NCI-H2227 (cell line): Measurements from ENCODE around the gene APBA2.
"Not testable (repeated sequence)": the region's sequence is repeated elsewhere in the genome, so short reads cannot be mapped to it uniquely, and the experiment has no call there.

Source experiments
- DNase-seq: peaks from one replicate; lab custom pipeline; 2025; ENCODE audit not compliant: unreplicated experiment; lab: John Stamatoyannopoulos, UW

APBA2 gene

GRCh38 chr15:29032751-29033150 lies 147.0 kb downstream of the APBA2 start:
- DNase-seq, result no peak

GRCh38 chr15:29034151-29034550 lies 148.4 kb downstream of the APBA2 start:
- DNase-seq, result no peak

GRCh38 chr15:29034593-29035335 lies 149.0 kb downstream of the APBA2 start:
- DNase-seq, result no peak

GRCh38 chr15:29035336-29036285 lies 149.8 kb downstream of the APBA2 start:
- DNase-seq, result no peak

GRCh38 chr15:29037997-29038705 lies 152.4 kb downstream of the APBA2 start:
- DNase-seq, result no peak

GRCh38 chr15:29039466-29040369 lies 153.9 kb downstream of the APBA2 start:
- DNase-seq, result no peak

GRCh38 chr15:29040370-29040751 lies 154.6 kb downstream of the APBA2 start:
- no peak for DNase-seq

- DNase-seq, result peak; percentile 15
These were observed 158.1 kb downstream of the APBA2 start for GRCh38 chr15:29043736-29044502.

GRCh38 chr15:29044503-29044901 lies 158.7 kb downstream of the APBA2 start:
- no peak for DNase-seq

- not testable (repeated sequence) for DNase-seq
These were observed 159.4 kb downstream of the APBA2 start for GRCh38 chr15:29045161-29045560.

GRCh38 chr15:29045717-29046116 lies 159.9 kb downstream of the APBA2 start:
- no peak for DNase-seq

- no peak for DNase-seq
These were observed 160.6 kb downstream of the APBA2 start for GRCh38 chr15:29046281-29046810.

GRCh38 chr15:29046977-29047376 lies 161.2 kb downstream of the APBA2 start:
- no peak for DNase-seq

GRCh38 chr15:29048011-29048410 lies 162.2 kb downstream of the APBA2 start:
- no peak for DNase-seq

GRCh38 chr15:29050870-29051269 lies 165.1 kb downstream of the APBA2 start:
- no peak for DNase-seq

GRCh38 chr15:29051422-29051821 lies 165.6 kb downstream of the APBA2 start:
- no peak for DNase-seq

- DNase-seq, result no peak
These were observed 167.2 kb downstream of the APBA2 start for GRCh38 chr15:29053006-29053405.

- DNase-seq, result no peak
These were observed 167.9 kb downstream of the APBA2 start for GRCh38 chr15:29053661-29054131.
